Panc1 (cell line): ENCODE data around the gene KIR2DL1. TPM values are rescaled to one million over a fixed set of nuclear protein-coding genes. Genes with fewer than 3 reads are reported as not detected.
"Not testable (repeated sequence)": the region's sequence is repeated elsewhere in the genome, so short reads cannot be mapped to it uniquely, and the experiment has no call there.

Experiments
- ATAC-seq: fragments of 200-7000 bp; cut with Tn5 transposase; 2 replicates; pipeline ENCODE4 v1.9.1; 2020; ENCODE audit warnings: mild to moderate bottlenecking, moderate library complexity
- BruUV-seq: library from RNA; stranded (reverse); fragments of 400-500 nt; replicated peaks from 2 replicates; lab custom pipeline; 2021; lab: Mats Ljungman, UMichigan
- CTCF ChIA-PET: fragments of 300-600 bp; sonication (Branson Sonifier 250); formaldehyde crosslinking; loops from one replicate; lab custom pipeline; 2022; ENCODE audit warnings: antibody characterized with exemption; lab: Charles Lee
- POLR2A ChIA-PET: fragments of 300-600 bp; sonication (Branson Sonifier 250); formaldehyde crosslinking; loops from one replicate; lab custom pipeline; 2022; ENCODE audit warnings: antibody characterized with exemption; lab: Charles Lee
- DNase-seq: peaks from one replicate; pipeline ENCODE4 v3.0.0-alpha.2; 2010; ENCODE audit warnings: low read depth, low spot score
- H3K27ac ChIP-seq: 2 replicates; pipeline ENCODE4 v1.5.1; 2011; ENCODE audit warnings: mild to moderate bottlenecking, low read length, inconsistent platforms
- H3K27me3 ChIP-seq: fragments of 200-500 bp; sonication (Bioruptor generic); 2 replicates; pipeline ENCODE4 v1.6.0; 2014; ENCODE audit warnings: low read length, inconsistent platforms; ENCODE audit not compliant: control insufficient read depth, insufficient read depth
- H3K36me3 ChIP-seq: fragments of 200-500 bp; sonication (Bioruptor generic); 2 replicates; pipeline ENCODE4 v1.5.1; 2014; ENCODE audit warnings: inconsistent platforms, mild to moderate bottlenecking, low read length, moderate library complexity; ENCODE audit not compliant: control insufficient read depth, insufficient read depth
- H3K4me1 ChIP-seq: 2 replicates; pipeline ENCODE4 v1.5.1; 2011; ENCODE audit warnings: inconsistent platforms, mild to moderate bottlenecking, low read length, moderate library complexity; ENCODE audit not compliant: control insufficient read depth, insufficient read depth
- H3K4me3 ChIP-seq, 2 experiments: 2 replicates each; pipeline ENCODE4 v1.5.1; 2011 to 2012; ENCODE audit warnings: low read depth in 2 of 2, low read length in 2 of 2, mild to moderate bottlenecking in 2 of 2, inconsistent platforms in 1 of 2, moderate library complexity in 1 of 2
- H3K9me3 ChIP-seq: fragments of 200-500 bp; sonication (Bioruptor generic); 2 replicates; pipeline ENCODE4 v1.5.1; 2014; ENCODE audit warnings: low read depth, mild to moderate bottlenecking, inconsistent platforms, low read length, moderate library complexity; ENCODE audit not compliant: control insufficient read depth, insufficient read depth
- POLR2AphosphoS5 ChIP-seq: IDR thresholded peaks from 2 replicates; pipeline ENCODE4 v1.6.1; 2012; ENCODE audit warnings: mild to moderate bottlenecking, low read depth, low read length, moderate library complexity
- REST ChIP-seq, 2 experiments: IDR thresholded peaks; 2 replicates each; pipeline ENCODE4 v1.6.1; 2011 to 2012; ENCODE audit warnings: low read depth in 2 of 2, control low read depth in 1 of 2, low read length in 1 of 2, mild to moderate bottlenecking in 1 of 2, moderate library complexity in 1 of 2; ENCODE audit not compliant: insufficient read depth in 1 of 2
- SIN3A ChIP-seq: IDR thresholded peaks from 2 replicates; pipeline ENCODE4 v1.6.1; 2012; ENCODE audit warnings: low read depth, mild to moderate bottlenecking, low read length, moderate library complexity, borderline replicate concordance; ENCODE audit not compliant: insufficient read depth
- TCF7L2 ChIP-seq: IDR thresholded peaks from 2 replicates; pipeline ENCODE4 v1.6.1; 2011; ENCODE audit warnings: mild to moderate bottlenecking, low read depth, low read length, inconsistent platforms
- in situ Hi-C: cut with HindIII; loops from 2 replicates; pipeline ENCODE4 v1.10.0; 2016; ENCODE audit warnings: low sequenced_read_pairs, low pct_unique_long_range_greater_than_20kb
- intact Hi-C: fragments of 100-400 bp; cut with micrococcal nuclease; formaldehyde crosslinking; loops from one replicate; pipeline ENCODE4 v1.10.0; 2022; ENCODE audit not compliant: unreplicated experiment
- total RNA-seq: library from RNA; stranded (reverse); gene quantifications from one replicate; pipeline ENCODE4 v1.2.1, GENCODE V29; 2021; ENCODE audit not compliant: unreplicated experiment
- TF ChIP-seq, protein P1 (sequence below): fragments of 450-650 bp; IDR thresholded peaks from 2 replicates; pipeline ENCODE4 v1.5.1; 2017; ENCODE audit warnings: mild to moderate bottlenecking

Gene KIR2DL1
- total RNA-seq, 1 experiment from 2014 or later: not detected

- BruUV-seq, DNase-seq, ATAC-seq, H3K9me3 ChIP-seq, POLR2A ChIA-PET, H3K27ac ChIP-seq, CTCF ChIA-PET, H3K4me3 ChIP-seq, intact Hi-C loops, H3K36me3 ChIP-seq, H3K4me1 ChIP-seq, in situ Hi-C loops: not testable (repeated sequence)
- H3K27me3 ChIP-seq: peaks cover 23% of the 10 kb centered on the region
Measured at GRCh38 chr19:54788154-54788553, 18.6 kb downstream of the KIR2DL1 start.

DNA sequence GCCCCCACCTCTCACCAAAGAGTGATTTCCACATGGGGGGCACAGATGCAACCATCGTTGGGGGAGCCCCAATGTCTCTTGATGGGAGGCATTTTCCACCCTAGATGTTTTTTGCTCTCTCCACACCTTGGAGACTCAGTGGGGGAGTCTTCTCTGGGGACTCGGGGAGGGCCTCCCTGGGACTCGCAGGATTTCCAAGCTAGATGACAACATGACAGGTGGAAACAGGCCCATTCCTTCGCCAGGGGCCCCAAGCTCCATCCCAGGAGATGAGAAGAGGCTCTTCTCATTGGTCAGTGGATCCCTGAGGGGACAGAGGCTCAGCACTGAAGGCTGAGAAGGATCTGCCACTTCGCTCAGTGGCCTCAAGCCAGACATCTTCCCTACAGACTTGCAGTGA lies 21.1 kb downstream of the KIR2DL1 start:
- no peaks in the 10 kb centered on the region for H3K36me3 ChIP-seq
- no peaks in the 10 kb centered on the region for H3K4me1 ChIP-seq
- ChIA-PET CTCF (no interaction called here), POLR2A (no interaction called here)
- no peaks in the 10 kb centered on the region for H3K9me3 ChIP-seq
- TF ChIP-seq REST (IDR thresholded peaks at IDR 0.05; ENCODE audit: insufficient read depth in 1 of 2, low read depth in 2 of 2, low read length in 1 of 2) (no peak), SIN3A (no peak), POLR2AphosphoS5 (no peak), TCF7L2 (no peak)
- TF ChIP-seq, protein P1, sequence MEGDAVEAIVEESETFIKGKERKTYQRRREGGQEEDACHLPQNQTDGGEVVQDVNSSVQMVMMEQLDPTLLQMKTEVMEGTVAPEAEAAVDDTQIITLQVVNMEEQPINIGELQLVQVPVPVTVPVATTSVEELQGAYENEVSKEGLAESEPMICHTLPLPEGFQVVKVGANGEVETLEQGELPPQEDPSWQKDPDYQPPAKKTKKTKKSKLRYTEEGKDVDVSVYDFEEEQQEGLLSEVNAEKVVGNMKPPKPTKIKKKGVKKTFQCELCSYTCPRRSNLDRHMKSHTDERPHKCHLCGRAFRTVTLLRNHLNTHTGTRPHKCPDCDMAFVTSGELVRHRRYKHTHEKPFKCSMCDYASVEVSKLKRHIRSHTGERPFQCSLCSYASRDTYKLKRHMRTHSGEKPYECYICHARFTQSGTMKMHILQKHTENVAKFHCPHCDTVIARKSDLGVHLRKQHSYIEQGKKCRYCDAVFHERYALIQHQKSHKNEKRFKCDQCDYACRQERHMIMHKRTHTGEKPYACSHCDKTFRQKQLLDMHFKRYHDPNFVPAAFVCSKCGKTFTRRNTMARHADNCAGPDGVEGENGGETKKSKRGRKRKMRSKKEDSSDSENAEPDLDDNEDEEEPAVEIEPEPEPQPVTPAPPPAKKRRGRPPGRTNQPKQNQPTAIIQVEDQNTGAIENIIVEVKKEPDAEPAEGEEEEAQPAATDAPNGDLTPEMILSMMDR: no peak
- no peak overlapping the region for H3K27ac ChIP-seq
- peaks cover 31% of the 10 kb centered on the region for H3K27me3 ChIP-seq
- ATAC-seq (no peak; the same call in 1 of the 2 replicates), DNase-seq (no peak)
- no TSS peak for BruUV-seq
- H3K4me3 ChIP-seq: no peak overlapping the region
- intact Hi-C loops (no loop called here), in situ Hi-C loops (no loop called here)

DNA sequence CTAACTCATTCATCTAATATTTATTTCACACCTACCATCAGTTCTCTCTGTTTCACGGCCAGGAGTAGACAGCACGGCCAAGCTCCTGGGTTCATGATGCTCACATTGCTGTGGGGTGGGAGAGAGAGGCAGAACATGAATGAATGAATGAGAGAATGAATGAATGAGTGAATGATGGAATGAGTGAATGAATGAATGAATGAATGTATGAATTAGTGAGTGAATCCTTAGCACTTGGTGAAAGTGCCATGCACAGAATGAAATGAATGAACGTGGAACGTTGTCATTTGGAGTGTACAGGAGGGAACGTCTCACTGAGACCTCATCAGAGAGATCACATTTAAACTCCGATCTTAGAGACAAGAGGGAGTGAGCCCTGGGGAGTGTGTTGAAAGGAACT lies 21.9 kb downstream of the KIR2DL1 start:
- ChIA-PET CTCF (no interaction called here), POLR2A (no interaction called here)
- no peak for DNase-seq
- TF ChIP-seq SIN3A (no peak), REST (IDR thresholded peaks at IDR 0.05; ENCODE audit: insufficient read depth in 1 of 2, low read depth in 2 of 2, low read length in 1 of 2) (no peak), TCF7L2 (no peak), POLR2AphosphoS5 (no peak)
- TF ChIP-seq, protein P1: no peak
- in situ Hi-C loops: no loop called here
- Histone ChIP-seq H3K4me3 (no peak overlapping the region), H3K27ac (no peak overlapping the region), H3K4me1 (no peaks in the 10 kb centered on the region), H3K36me3 (no peaks in the 10 kb centered on the region), H3K27me3 (peaks cover 38% of the 10 kb centered on the region), H3K9me3 (no peaks in the 10 kb centered on the region)
- no peak for ATAC-seq
- intact Hi-C loops: no loop called here
- no TSS peak for BruUV-seq
